GM12874 (cell line): ENCODE measurements around the gene PSMC4.

Source experiments
- CTCF ChIP-seq: IDR thresholded peaks from 2 replicates; pipeline ENCODE4 v1.5.1; 2011; ENCODE audit warnings: low read depth, mild to moderate bottlenecking, control low read depth, low read length, moderate library complexity; ENCODE audit not compliant: insufficient read depth

The PSMC4 gene

GRCh38 chr19:40009674-40010073 lies 38.7 kb downstream of the PSMC4 start:
- no peak for TF ChIP-seq CTCF

- no peak for TF ChIP-seq CTCF
Measured at GRCh38 chr19:40013991-40014390, 43.0 kb downstream of the PSMC4 start.

GRCh38 chr19:40023969-40024368 lies 53.0 kb downstream of the PSMC4 start:
- TF ChIP-seq CTCF = no peak

GRCh38 chr19:40025938-40026596 lies 55.1 kb downstream of the PSMC4 start:
- no peak for TF ChIP-seq CTCF

GRCh38 chr19:40026597-40026970 lies 55.6 kb downstream of the PSMC4 start:
- no peak for TF ChIP-seq CTCF
